GM19324 (cell line): ENCODE data around the gene KLHL21.
"Not testable (repeated sequence)": the region's sequence is repeated elsewhere in the genome, so short reads cannot be mapped to it uniquely, and the experiment has no call there.

ENCODE experiments used
- ATAC-seq: cut with Tn5 transposase; IDR thresholded peaks from one replicate; pipeline ENCODE4 v1.9.1; 2021; ENCODE audit warnings: mild to moderate bottlenecking, moderate library complexity; ENCODE audit not compliant: unreplicated experiment, low FRiP score

The KLHL21 gene

GRCh38 chr1:6602669-6603237 is at the start of gene KLHL21:
Gene KLHL21, minus strand, starts transcription at chr1:6602869. Its CDS starts 52 bp downstream, at chr1:6602817.
- peak; percentile 69 for ATAC-seq

- ATAC-seq, result no peak
These were observed 49.2 kb upstream of the KLHL21 start for GRCh38 chr1:6651909-6652308.

GRCh38 chr1:6648556-6648955 is 45.9 kb upstream of the KLHL21 start:
- ATAC-seq, result no peak

- no peak for ATAC-seq
These were observed 44.0 kb upstream of the KLHL21 start for GRCh38 chr1:6646499-6647148.

- no peak for ATAC-seq
These were observed 42.3 kb upstream of the KLHL21 start for GRCh38 chr1:6645018-6645417.

- ATAC-seq, result not testable (repeated sequence)
These were observed 38.2 kb upstream of the KLHL21 start for GRCh38 chr1:6640867-6641266.

GRCh38 chr1:6638226-6638625 is 35.6 kb upstream of the KLHL21 start:
- no peak for ATAC-seq

- no peak for ATAC-seq
These were observed 35.1 kb upstream of the KLHL21 start for GRCh38 chr1:6637770-6638169.

GRCh38 chr1:6636778-6637177 is 34.1 kb upstream of the KLHL21 start:
- not testable (repeated sequence) for ATAC-seq

GRCh38 chr1:6635910-6636760 is 33.5 kb upstream of the KLHL21 start:
- no peak for ATAC-seq

- no peak for ATAC-seq
These were observed 32.7 kb upstream of the KLHL21 start for GRCh38 chr1:6635161-6635909.

- ATAC-seq, result no peak
These were observed 31.8 kb upstream of the KLHL21 start for GRCh38 chr1:6634371-6635052.

GRCh38 chr1:6632588-6633514 is 30.2 kb upstream of the KLHL21 start:
- no peak for ATAC-seq

- no peak for ATAC-seq
These were observed 28.4 kb upstream of the KLHL21 start for GRCh38 chr1:6631058-6631457.

GRCh38 chr1:6630027-6630426 is 27.4 kb upstream of the KLHL21 start:
- ATAC-seq, result no peak

- ATAC-seq, result no peak
These were observed 26.4 kb upstream of the KLHL21 start for GRCh38 chr1:6628971-6629479.

GRCh38 chr1:6627841-6628545 is 25.3 kb upstream of the KLHL21 start:
- ATAC-seq, result no peak

GRCh38 chr1:6627031-6627430 is 24.4 kb upstream of the KLHL21 start:
- no peak for ATAC-seq
